GM12874 (cell line): Measurements from ENCODE around the gene TUBA1C.

Experiments used
- TF ChIP-seq, protein P1 (sequence below): IDR thresholded peaks from 2 replicates; pipeline ENCODE4 v1.5.1; 2011; ENCODE audit warnings: low read depth, mild to moderate bottlenecking, control low read depth, low read length, moderate library complexity; ENCODE audit not compliant: insufficient read depth

TUBA1C gene

DNA sequence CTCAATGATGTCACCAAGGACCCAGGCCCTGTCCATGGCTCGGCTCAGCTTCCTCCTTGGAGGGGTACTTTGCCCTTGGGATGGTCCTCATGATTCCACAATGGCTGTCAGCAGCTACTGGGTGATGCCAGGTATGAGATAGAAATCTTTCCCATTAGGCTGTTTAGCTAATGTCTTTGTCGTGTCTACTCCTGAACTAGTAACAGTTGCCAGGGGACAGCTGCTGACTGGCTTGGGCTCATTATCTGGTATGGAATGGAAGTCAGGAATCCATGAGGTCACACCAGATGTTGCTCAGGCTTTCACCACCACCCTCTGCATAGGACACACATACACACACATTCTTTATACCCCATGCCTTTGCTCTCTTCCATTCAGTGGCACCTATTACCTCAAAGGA lies 39.3 kb downstream of the TUBA1C start:
- TF ChIP-seq, protein P1, sequence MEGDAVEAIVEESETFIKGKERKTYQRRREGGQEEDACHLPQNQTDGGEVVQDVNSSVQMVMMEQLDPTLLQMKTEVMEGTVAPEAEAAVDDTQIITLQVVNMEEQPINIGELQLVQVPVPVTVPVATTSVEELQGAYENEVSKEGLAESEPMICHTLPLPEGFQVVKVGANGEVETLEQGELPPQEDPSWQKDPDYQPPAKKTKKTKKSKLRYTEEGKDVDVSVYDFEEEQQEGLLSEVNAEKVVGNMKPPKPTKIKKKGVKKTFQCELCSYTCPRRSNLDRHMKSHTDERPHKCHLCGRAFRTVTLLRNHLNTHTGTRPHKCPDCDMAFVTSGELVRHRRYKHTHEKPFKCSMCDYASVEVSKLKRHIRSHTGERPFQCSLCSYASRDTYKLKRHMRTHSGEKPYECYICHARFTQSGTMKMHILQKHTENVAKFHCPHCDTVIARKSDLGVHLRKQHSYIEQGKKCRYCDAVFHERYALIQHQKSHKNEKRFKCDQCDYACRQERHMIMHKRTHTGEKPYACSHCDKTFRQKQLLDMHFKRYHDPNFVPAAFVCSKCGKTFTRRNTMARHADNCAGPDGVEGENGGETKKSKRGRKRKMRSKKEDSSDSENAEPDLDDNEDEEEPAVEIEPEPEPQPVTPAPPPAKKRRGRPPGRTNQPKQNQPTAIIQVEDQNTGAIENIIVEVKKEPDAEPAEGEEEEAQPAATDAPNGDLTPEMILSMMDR = no peak

DNA sequence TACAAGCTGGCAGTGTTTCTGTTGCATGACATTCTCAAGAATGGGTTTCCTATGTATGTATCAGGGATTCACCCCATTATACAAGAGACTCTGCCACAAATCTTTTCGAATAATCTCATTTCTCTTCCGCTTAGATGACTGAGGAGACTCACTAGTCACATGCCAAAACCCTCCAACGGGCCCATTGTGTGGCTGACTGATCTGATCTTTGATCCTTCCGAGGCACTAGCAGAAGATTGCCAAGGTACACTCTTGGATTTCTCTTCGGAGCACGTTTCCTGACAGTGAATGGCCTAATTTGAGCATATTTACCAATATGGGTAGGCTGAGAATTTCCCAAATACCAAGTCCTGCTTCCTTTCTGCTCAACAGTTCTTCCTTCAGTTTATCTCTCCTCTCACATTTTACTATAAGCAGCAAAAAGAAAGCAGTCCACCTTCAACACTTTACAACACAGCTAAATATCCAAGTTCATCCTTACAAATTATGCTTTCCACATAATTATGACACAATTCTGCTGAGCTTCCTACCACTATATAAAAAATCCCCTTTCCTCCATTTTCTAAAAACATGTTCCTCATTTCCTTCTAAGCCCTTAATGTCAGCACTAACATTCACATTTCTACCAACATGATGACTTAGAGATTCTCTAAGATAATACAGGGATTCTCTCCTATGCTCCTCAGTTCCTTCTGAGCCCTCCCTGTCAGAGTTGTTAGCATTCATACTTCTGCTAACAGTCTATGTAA lies 41.1 kb downstream of the TUBA1C start:
- TF ChIP-seq, protein P1 = no peak

DNA sequence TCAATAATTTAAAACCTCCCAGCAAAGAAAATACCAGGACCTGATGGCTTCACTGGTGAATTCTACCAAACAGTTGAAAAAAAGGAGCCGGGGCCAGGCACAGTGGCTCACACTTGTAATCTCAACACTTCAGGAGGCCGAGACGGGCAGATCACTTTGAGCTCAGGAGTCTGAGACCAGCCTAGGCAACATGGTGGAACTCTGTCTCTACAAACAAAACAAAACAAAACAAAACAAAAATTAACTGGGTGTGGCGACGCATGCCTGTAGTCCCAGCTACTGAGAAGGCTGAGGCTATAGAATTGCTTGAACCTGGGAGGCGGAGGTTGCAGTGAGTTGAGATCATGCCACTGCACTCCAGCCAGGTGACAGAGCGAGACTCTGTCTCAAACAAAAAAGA lies 44.5 kb downstream of the TUBA1C start:
- TF ChIP-seq, protein P1 = no peak

DNA sequence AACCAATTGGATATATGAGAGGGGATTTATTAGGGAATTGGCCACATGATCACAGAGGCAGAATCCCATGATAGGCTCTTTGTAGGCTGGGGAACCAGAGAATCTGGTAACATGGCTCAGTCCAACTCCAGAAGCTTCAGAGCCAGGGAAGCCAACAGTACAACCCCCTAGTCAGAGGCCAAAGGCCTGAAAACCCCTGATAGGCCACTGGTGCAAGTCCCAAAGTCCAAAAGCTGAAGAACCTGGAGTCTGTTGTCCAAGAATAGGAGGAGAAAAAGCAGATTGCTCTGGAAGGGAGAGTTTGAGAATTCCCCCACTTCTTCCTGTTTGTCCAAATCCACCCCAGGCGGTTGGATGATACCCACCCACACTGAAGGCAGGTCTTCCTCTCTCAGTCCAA lies 49.9 kb downstream of the TUBA1C start:
- TF ChIP-seq, protein P1 = no peak

DNA sequence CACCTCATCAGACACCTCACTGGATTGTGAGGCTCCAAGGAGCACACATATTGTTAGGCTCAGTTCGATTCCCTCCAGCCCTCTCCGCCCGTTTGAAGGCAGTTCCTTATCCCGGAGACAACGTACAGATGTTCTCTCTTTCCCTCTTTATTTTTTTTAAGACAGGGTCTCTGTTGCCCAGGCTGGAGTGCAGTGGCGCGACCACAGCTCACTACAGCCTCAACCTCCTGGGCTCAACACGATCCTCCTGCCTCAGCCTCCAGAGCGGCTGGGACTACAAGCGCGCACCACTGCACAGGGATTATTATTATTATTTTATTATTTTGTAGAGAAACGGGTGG lies 57.5 kb downstream of the TUBA1C start:
- TF ChIP-seq, protein P1 = no peak

DNA sequence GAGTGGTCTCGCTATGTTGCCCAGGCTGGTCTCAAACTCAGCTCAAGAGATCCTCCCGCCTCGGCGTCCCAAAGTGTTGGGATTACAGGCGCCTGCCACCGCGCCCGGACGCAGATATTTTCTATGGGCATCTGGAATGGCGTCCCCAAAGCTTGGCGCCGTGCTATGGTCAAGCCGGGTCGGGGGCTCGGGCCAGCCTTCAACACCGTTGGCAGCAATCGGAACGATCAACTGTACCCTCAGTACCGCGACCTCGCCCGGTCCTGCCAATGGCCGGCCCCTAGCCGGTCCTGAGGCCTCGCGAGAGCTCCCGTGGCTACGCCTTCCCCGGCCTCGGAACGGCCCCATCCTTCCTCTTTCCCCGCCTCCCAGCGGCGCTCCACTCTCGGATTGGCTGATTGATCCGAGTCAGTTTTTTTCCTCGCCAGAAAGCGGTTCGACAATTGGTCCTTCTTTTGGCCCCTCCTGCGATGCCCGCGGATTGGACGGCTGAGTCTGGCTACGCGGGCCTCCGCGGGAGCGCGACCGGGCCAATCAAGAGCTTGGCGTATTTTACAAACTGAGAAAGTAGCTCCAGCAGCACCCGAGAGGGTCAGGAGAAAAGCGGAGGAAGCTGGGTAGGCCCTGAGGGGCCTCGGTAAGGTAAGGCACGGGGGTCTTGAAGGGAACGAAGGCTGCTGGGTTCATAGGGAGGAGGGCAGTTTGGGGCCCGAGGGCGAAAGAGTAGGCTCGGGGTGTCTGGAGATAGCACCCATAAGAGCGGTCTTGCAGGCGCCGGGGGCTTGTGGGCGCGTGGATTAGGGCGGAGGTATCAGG lies 58.0 kb downstream of the TUBA1C start, which contains the start of gene TROAP:
Gene TROAP, plus strand, starts transcription at position 548 of the 816 bp plus-strand sequence. CDS start 354 bp downstream, outside the sequence.
- TF ChIP-seq, protein P1 = no peak

DNA sequence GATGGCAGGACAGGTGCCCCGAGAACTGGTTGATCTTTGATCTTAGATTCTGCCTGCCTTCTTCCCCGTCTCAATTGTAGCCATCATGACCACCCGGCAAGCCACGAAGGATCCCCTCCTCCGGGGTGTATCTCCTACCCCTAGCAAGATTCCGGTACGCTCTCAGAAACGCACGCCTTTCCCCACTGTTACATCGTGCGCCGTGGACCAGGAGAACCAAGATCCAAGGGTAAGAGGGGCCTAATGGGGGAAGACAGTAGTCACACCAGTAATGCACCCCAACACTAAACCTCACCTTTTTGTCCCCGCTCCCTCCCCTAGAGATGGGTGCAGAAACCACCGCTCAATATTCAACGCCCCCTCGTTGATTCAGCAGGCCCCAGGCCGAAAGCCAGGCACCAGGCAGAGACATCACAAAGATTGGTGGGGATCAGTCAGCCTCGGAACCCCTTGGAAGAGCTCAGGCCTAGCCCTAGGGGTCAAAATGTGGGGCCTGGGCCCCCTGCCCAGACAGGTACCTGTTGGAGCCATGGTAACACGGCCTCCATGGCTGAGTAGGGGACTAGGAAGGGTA lies 58.7 kb downstream of the TUBA1C start:
- TF ChIP-seq, protein P1 = no peak
